GM18499 (cell line): ENCODE data around the gene NPAS4.
"Not testable (repeated sequence)": the region's sequence is repeated elsewhere in the genome, so short reads cannot be mapped to it uniquely, and the experiment has no call there.

Experiments used
- ATAC-seq: cut with Tn5 transposase; IDR thresholded peaks from one replicate; pipeline ENCODE4 v1.9.1; 2021; ENCODE audit warnings: moderate number of reproducible peaks; ENCODE audit not compliant: insufficient read depth, unreplicated experiment

Gene NPAS4

DNA sequence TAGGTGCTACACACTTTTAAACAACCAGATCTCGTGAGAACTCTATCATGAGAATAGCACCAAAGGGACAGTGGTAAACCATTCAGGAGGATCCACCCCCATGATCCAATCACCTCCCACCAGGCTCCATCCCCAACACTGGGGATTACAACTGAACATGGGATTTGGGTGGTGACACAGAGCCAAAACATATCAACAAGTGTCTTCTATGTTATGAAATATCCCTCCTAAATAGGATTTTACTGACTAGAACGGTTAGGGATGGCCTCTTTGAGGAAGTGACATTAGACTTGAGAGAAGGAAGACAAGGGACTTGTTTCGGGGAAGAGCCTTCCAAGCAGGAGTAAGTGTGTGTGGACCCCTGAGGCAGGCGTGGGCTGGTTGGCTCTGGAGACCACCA lies 29.7 kb downstream of the NPAS4 start:
- no peak for ATAC-seq

DNA sequence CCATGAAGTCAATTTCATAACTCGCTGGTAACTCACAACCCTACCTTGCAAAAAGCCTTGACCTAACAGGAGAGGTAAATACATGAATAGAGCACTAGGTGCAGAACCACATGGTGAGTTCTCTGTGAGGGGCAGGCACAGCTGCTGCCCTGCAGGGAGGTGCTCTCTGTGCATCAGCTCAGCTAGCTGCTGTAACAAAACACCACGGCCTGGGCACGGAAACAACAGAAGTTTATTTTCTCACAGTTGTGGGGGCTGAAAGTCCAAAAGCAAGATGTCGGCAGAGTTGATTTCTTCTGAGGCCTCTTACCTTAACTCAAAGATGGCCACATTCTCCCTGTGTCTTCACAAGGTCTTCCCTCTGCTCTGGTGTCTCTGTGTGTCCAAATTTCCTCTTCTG lies 30.8 kb downstream of the NPAS4 start:
- no peak for ATAC-seq

DNA sequence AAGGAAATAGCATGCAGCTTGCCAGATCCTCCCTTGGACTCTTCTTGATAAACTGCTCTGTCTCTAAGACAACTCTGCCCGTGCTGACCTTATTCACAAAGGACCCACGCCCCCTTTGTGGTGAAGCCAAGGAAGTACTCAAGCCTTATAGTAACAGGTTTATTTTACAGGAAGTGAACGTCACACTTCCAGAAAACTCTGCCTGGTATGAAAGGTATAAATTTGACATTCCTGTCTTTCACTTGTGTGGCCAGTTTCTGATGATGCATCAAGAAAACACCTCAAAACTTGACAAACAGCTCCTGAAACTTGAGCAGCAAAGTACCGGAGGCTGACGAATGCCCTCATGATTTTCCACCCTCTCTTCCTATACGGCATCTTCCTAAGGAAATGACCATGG lies 33.4 kb downstream of the NPAS4 start:
- ATAC-seq, result no peak

DNA sequence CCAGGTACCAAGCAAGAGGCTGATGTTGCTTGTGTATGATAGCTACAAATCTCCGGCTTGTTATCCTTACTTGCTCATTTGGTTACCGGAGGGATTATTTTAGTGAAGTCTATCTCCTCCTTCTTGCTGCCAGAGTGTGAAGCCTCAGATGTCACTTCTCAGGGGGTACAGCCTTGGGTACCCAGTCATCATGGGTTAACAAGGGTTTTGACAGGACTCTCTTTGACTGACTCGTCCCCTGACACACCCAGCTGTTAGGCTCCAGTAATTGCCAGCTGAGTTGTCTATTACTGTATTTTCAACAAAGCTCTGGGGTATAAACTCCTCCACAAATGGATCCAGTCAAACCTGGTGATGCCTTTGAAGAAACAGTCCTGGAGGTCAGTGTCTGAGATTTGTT lies 34.0 kb downstream of the NPAS4 start:
- no peak for ATAC-seq

DNA sequence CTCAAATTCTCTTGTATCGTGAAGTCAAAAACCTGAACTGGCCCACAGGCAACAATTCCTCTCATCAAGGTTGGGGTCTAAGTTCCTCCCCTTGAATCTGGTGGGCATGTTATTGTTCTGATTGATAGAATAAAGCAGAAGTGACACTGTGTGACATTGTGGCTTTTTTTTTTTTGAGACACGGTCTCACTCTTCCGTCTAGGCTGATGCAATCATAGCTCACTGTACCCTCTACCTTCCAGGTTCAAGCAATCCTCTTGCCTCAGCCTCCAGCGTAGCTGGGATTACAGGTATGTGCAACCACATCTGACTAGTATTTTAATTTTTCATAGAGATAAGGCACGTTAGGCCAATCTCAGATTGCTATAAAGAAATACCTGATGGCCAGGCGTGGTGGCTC lies 37.0 kb downstream of the NPAS4 start:
- no peak for ATAC-seq

DNA sequence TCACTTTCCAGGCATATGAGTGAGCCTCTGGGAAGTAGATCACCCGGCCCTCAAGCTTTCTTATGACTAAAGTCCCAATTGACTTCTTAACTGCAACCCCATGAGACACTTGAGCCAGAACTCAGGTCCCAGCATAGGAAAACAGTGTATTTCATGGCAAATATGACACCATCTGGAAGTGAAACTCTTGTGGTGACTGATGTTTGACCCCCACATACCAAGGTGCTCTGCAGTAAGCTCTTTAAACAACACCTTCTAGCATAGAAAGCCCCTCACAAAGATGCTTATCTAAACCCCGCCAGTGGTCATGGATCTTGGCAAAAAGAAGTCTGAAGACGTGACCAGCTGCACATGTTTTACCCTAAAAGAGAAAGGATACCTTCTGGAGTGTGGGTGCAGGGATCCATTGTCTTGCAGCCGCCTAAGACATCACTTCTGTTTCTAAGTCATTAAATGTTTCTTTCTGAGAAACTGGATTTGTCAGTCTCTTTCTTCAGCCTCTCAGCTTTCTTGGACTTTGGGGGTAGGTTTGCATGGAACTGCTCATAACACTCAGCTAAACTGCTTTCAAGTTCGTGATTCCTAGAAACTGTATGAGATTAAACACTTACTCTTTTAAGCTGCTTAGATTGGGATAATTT lies 38.4 kb downstream of the NPAS4 start:
- no peak for ATAC-seq

DNA sequence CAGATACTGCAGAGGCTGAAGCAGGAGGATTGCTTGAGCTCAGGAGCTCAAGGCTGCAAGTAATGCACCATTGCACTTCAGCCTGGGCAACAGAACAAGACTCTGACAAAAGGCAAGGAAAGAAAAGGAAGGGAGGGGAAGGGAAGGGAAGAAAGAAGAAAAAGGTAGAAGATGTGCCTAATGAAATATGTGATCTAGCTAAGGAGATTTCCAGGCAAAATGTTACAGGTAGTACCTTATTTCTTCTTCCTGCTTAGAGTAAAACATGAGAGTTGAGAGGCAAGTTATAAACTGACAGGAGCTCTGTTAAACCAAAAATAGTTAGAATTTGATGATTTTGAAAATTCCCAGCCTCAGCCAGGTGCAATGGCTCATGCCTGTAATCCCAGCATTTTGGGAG lies 41.2 kb downstream of the NPAS4 start:
- no peak for ATAC-seq

DNA sequence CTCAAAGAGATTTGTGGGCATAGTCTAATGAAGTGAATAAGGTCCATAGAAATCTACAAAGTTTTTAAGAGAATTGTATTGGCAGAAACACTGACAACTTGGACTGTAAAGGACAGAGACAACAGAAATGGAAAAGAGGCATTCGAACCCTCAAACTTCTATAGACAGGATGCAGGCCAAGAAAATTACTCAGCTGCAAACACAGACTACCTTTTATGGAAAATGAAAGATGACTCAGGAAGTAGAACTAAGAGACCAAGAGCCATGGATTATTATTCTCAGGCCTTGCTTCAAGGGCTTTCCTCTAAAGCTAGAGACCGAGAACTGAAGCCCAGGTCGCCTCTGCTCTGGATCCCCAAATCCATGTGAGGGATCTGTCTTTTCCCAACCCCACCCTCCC lies 42.1 kb downstream of the NPAS4 start:
- ATAC-seq, result no peak

DNA sequence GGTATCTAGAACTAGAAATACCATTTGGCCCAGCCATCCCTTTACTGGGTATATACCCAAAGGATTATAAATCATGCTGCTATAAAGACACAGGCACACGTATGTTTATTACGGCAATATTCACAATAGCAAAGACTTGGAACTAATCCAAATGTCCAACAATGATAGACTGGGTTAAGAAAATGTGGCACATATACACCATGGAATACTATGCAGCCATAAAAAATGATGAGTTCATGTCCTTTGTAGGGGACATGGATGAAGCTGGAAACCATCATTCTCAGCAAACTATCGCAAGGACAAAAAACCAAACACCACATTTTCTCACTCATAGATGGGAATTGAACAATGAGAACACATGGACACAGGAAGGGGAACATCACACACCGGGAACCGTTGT lies 43.3 kb downstream of the NPAS4 start:
- ATAC-seq, result not testable (repeated sequence)

DNA sequence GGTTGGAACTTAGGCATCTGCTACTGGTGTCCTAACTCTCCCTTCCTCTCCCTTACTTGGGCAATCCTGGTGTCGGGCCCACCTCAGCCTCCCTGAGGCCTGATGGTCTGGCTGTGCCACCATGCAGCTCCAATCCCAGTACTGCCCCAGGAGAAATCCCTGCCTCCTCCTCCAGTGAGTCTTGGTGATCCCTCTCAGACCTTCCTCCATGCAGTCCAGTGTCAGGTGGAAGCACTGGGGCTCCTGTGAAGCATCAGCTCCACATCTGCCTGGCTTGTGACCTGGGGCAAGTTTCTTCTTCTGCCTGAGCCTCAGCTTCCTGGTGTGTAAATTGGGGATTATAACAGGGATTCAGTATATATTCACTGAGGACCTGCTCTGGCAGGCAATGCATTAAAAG lies 44.1 kb downstream of the NPAS4 start:
- ATAC-seq, result no peak

DNA sequence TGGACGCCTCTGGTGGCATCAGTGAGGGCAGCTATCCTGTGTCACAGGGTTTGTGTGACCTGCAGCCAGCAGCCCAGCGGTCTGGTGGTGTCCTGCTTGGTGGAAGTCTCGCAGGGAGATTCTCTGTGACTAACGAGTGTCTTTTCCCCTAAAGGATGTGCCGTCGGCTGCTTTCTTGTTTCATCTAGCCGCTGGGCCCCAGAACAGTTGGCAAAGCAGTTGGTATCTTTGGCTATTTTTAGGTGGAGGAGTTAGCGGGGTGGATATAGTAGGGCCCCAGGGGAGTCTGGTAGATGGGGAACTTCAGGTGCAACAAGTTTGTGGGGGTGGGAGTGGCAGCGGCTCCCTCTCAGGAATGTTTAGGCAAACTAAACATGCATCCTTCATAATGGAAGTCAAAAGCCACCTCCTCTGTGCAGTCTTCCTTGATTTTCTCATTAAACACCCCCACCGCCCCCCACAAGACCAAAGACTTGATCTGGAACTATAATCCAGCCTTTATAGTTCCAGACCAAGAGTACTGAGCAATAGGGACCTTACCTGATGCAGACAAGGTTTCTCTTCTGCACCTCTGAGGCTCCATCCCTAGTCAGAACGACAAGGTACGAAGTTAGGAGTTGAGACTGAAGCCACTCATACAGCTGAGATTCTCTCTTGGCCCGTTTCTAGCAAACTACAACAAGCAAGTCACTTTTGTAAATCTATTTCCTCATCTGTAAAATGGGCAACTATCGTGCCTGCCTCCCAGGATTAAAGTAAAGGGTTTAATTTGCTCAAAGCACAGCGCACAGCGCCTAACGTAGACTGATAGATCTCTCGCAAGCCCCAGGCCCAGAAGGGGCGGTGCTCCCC lies 44.8 kb downstream of the NPAS4 start:
- ATAC-seq, result no peak

DNA sequence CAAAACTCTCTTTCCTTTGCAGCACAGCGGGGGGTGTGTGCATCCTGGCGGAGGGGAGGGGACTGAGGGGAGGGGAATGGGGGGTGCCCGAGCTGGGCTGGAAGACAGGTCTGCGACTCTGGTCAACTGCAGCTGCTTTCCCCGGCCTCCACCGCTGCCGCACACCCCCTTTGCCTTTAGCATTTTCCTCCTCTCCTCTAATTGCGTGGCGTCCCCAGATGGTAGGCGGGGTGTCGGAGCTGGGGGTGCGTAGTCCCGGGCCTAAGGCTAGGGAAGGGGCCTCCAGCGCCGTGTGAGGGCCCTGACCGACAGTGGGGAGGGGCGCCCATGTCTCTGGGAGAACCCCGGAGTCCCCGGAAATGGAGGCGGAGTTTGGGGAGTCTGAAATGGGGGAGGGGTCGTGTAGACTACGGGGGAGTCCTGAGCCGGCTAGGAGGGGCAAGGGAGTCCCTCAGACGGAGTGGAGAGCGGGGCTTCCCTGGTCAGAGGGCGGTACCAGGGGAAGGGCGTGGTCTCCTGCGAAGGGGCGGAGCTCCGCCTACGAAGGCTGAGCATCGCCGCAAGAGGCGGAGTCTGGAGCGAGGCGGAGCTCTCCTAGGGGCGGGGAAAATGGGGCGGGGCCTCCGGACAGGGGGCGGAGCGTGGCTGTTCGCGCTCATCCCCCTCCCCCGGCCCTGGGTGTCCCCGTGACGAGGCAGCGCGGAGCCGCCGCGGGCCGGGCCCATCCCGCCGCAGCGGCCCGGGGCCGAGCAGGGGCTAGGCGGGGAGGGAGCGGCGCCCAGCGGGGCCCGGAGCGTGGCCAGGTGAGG lies 45.6 kb downstream of the NPAS4 start, which contains the start of gene PELI3:
Gene PELI3, plus strand, starts transcription at position 681 of the 809 bp plus-strand sequence. CDS start 1,224 bp downstream, outside the sequence.
- no peak for ATAC-seq

DNA sequence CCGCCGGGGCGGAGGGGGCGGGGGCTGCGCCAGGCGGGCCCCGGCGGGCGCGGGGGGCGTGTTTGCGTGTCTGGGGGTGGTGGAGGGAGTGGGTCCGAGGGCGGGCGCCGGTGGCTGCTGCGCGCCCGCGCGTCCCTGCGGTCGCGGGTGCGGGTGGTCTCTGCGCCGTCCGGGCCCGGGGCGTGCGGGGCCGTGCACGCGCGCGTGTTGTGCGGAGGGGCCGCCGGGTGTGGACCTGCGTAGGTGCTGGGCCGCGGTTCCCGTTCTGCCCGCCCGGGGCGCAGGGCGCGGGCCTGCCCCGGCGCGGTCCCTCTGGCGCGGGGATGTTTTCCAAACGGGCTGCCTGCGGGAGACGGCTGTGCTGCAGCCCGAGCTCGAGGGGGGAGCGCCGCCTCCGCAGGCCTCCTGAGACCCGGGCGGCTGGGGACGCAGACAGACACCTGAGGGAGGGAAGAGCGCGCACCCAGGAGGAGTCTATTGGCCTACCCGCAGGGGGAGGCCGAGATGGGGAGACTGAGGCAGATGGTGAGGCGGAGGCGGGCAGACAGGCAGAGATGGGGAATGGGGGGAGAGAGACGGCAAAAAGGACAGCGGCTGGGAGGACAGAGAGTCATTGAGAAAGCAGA lies 46.3 kb downstream of the NPAS4 start:
- ATAC-seq, result no peak

DNA sequence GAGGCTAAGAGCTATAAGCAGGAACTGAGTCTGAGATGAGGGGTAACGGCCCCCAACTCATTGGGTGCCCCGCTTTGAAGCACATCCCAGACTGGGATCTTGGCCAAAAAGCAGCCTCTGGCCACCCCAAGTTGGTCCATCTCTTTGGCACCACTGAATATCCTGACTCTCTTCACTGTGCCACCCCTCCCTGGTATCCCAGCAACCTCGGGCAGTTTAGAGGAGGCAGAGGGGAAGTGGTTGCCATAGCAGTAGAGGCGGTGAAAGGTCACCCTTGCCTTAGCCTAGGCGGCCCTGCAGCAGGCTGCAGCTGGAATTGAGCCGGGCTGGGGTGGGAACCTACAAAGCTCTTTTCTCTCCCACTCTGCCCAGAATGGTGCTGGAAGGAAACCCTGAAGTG lies 46.9 kb downstream of the NPAS4 start:
- no peak for ATAC-seq

DNA sequence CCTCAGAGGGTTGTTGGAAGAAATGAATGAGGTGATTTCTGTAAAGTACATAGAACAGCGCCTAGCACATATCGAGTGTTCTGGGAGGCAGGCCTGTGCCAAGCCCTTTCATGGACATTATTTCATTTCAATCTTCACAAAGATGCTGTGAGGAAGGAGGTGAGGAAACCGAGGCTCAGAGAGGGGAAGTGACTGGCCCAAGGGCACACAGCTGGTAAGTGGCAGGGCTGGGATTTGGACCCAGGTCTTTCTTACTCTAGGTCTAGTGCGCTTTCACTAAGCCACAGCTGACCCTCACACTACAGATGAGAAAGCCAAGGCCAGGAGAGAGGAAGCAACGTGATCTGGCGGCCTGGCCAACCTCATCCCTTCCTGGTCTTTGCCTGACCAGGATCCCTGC lies 47.9 kb downstream of the NPAS4 start:
- no peak for ATAC-seq

DNA sequence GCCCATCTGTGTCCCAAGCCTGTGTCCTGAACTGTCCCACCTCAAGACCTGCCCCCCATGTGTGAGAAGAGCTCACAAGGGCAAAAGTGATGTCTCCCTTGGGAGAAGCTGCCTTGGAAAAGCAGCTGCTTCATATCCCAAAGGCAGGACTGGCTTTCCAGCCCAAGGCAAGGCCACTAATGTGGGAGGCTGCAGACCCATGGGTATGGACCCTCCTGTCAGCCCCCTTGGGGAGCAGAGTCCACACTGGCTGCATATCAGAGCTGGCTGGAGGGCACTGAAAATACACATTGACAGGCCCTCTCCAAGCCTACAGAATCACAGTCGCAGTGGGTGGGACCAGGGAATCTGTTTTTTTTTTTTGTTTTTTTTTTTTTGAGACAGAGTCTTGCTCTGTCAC lies 48.6 kb downstream of the NPAS4 start:
- ATAC-seq, result no peak

DNA sequence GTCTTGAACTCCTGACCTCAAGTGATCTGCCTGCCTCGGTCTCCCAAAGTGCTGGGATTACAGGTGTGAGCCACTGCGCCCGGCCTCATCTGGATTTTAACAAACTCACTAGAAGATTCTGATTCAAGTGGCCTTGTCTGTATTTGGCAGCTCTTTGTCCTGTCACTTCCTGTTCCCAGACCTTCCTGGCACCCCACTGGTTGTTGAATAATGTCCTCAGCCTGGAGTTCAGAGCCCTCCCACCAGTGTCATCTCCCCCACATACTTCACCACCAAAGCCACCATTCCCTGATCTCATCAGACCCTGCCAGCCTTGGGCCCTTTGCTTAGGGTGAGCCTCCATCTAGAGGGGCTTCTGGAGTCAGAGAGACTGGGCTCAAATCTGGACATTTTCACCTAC lies 49.2 kb downstream of the NPAS4 start:
- ATAC-seq, result no peak

DNA sequence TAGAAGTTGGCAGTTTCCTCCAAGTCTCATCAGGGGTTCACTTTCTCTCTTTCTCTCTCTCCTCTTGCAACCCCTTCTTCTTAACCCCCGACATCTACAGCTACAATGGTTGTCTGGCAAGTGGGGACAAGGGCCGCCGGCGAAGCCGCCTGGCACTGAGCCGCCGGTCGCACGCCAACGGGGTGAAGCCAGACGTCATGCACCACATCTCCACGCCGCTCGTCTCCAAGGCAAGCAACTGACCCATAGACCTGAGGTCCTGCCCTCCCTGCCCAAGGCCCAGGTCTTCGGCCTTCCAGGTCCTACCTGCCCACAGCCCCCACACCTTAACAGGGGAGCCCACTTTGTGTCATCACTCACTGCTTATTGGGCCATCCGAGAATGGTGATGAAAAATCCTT lies 50.3 kb downstream of the NPAS4 start:
- ATAC-seq, result no peak

DNA sequence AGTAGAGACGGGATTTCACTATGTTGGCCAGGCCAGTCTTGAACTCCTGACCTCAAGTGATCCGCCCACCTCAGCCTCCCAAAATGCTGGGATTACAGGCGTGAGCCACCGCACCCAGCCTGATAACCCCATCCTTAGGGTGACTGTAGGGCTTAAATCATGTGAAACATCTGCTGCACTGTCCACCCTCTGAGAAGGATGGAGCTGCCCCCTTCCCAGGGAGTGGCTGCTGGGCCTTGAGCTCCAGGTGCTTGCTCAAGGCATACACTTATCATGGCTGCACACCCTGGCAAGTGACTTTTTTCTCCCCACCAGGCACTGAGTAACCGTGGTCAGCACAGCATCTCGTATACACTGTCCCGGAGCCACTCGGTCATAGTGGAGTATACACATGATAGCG lies 51.2 kb downstream of the NPAS4 start:
- no peak for ATAC-seq

DNA sequence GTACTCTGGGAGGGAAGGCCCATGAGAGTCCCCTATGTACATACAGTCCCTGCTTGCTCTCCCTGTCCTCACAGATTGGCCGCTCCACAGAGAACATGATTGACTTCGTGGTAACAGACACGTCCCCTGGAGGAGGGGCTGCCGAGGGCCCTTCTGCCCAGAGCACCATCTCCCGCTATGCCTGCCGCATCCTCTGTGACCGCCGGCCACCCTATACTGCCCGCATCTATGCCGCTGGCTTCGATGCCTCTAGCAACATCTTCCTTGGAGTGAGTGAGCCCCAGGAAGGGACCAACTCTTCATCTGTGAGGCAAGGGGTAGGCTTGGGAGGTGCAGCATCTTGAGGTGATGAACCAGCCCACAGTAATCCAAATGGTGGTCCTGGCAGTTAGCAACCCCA lies 52.3 kb downstream of the NPAS4 start:
- no peak for ATAC-seq
